GM12878 (cell line): ENCODE data around the gene LHFPL2. TPM values are rescaled to one million over a fixed set of nuclear protein-coding genes. Genes with fewer than 3 reads are reported as not detected.

Experiments used
- ATAC-seq: fragments of 200-7000 bp; cut with Tn5 transposase; 3 replicates; pipeline ENCODE4 v1.9.1; 2020; ENCODE audit warnings: mild to moderate bottlenecking, moderate library complexity
- BruUV-seq: library from RNA; stranded (reverse); fragments of 400-500 nt; replicated peaks from 2 replicates; lab custom pipeline; 2021; lab: Mats Ljungman, UMichigan
- CTCF ChIA-PET: fragments of 300-600 bp; sonication (Branson Sonifier 250); formaldehyde crosslinking; extraction: SDS; loops from one replicate; lab custom pipeline; 2021; ENCODE audit warnings: inconsistent platforms; lab: Yijun Ruan, JAX
- POLR2A ChIA-PET: fragments of 350-600 bp; formaldehyde crosslinking; extraction: SDS; loops from one replicate; lab custom pipeline; 2021; ENCODE audit warnings: inconsistent platforms; lab: Charles Lee
- RAD21 ChIA-PET: fragments of 300-600 bp; sonication (Branson Sonifier 250); formaldehyde crosslinking; loops from one replicate; lab custom pipeline; 2023; ENCODE audit warnings: antibody characterized with exemption; ENCODE audit not compliant: unreplicated experiment; lab: Charles Lee
- SMC1A ChIA-PET: fragments of 300-600 bp; sonication (Branson Sonifier 250); formaldehyde crosslinking; loops from one replicate; lab custom pipeline; 2023; ENCODE audit not compliant: unreplicated experiment, uncharacterized antibody; lab: Charles Lee
- DNase-seq: peaks from one replicate; pipeline ENCODE4 v3.0.0-alpha.2; 2011; ENCODE audit warnings: low read depth, low spot score
- FAIRE-seq: peaks from 3 replicates; lab custom pipeline; 2011; peaks lifted over from hg19 to GRCh38; lab: Jason Lieb, UNC
- H2AFZ ChIP-seq: 2 replicates; pipeline ENCODE4 v1.6.0; 2011; ENCODE audit warnings: low read depth, low read length, control low read depth; ENCODE audit not compliant: control insufficient read depth
- H3K27ac ChIP-seq: 2 replicates; pipeline ENCODE4 v1.5.1; 2011; ENCODE audit warnings: control low read depth; ENCODE audit not compliant: control insufficient read depth, insufficient read depth
- H3K27me3 ChIP-seq, 2 experiments: replicated peaks in 1 of 2; 2 replicates each; pipeline versions ENCODE4 v1.6.0 to v1.6.1; 2011; ENCODE audit warnings: low read length in 1 of 2; ENCODE audit not compliant: control insufficient read depth in 2 of 2, insufficient read depth in 2 of 2
- H3K36me3 ChIP-seq, 2 experiments: 2 replicates each; pipeline ENCODE4 v1.5.1; 2011; ENCODE audit warnings: low read length in 1 of 2; ENCODE audit not compliant: control insufficient read depth in 2 of 2, insufficient read depth in 2 of 2
- H3K4me1 ChIP-seq: 2 replicates; pipeline ENCODE4 v1.6.1; 2011; ENCODE audit warnings: mild to moderate bottlenecking, low read length, moderate library complexity, mixed read lengths; ENCODE audit not compliant: control insufficient read depth, insufficient read depth
- H3K4me2 ChIP-seq: 2 replicates; pipeline ENCODE4 v1.6.0; 2011; ENCODE audit warnings: control low read depth; ENCODE audit not compliant: control insufficient read depth, insufficient read depth
- H3K4me3 ChIP-seq: fragments of 200-600 bp; sonication (generic); 2 replicates; pipeline ENCODE4 v1.5.1; 2016
- H3K79me2 ChIP-seq: 2 replicates; pipeline ENCODE4 v1.6.0; 2011; ENCODE audit warnings: low read length; ENCODE audit not compliant: control insufficient read depth, insufficient read depth
- H3K9ac ChIP-seq: 2 replicates; pipeline ENCODE4 v1.8.0; 2011; ENCODE audit warnings: low read length, control low read depth, mixed read lengths; ENCODE audit not compliant: control insufficient read depth, insufficient read depth
- H3K9me3 ChIP-seq: replicated peaks from 3 replicates; pipeline ENCODE4 v1.5.1; 2011; ENCODE audit warnings: mild to moderate bottlenecking, low read length; ENCODE audit not compliant: control insufficient read depth, insufficient read depth
- H4K20me1 ChIP-seq: 2 replicates; pipeline ENCODE4 v1.6.0; 2011; ENCODE audit not compliant: control insufficient read depth, insufficient read depth
- BACH1 ChIP-seq: fragments of 450-650 bp; IDR thresholded peaks from 2 replicates; pipeline ENCODE4 v1.6.1; 2017; ENCODE audit warnings: mild to moderate bottlenecking, borderline replicate concordance
- GABPA ChIP-seq: IDR thresholded peaks from 2 replicates; pipeline ENCODE4 v1.6.1; 2014; ENCODE audit warnings: antibody characterized with exemption, low read depth, mild to moderate bottlenecking, inconsistent platforms
- IKZF1 ChIP-seq: fragments of 450-650 bp; conservative IDR thresholded peaks from 2 replicates; pipeline ENCODE4 v1.6.1; 2017; ENCODE audit warnings: antibody characterized with exemption, mild to moderate bottlenecking
- MEF2B ChIP-seq: fragments of 450-650 bp; IDR thresholded peaks from 2 replicates; pipeline ENCODE4 v1.6.1; 2018; ENCODE audit warnings: mild to moderate bottlenecking, moderate library complexity; ENCODE audit not compliant: partially characterized antibody, poor library complexity, severe bottlenecking
- POLR2A ChIP-seq: IDR thresholded peaks from 2 replicates; pipeline ENCODE4 v1.6.1; 2011; ENCODE audit warnings: low read depth, mild to moderate bottlenecking, low read length
- POLR2AphosphoS2 ChIP-seq: IDR thresholded peaks from 2 replicates; pipeline ENCODE4 v1.6.1; 2011; ENCODE audit warnings: low read depth, mild to moderate bottlenecking, low read length, improper control_type of control experiment, moderate library complexity
- SIX5 ChIP-seq: IDR thresholded peaks from 2 replicates; pipeline ENCODE4 v1.6.1; 2011; ENCODE audit warnings: mild to moderate bottlenecking, low read depth, low read length, moderate library complexity; ENCODE audit not compliant: severe bottlenecking
- WGBS: methylation state at CpG from one replicate; pipeline ENCODE4 v1.1.6; 2016; ENCODE audit warnings: low lambda C conversion rate; ENCODE audit not compliant: insufficient replicate concordance, insufficient coverage; ENCODE audit errors: missing lambda C conversion rate; 5-methylcytosine and 5-hydroxymethylcytosine counted together
- in situ Hi-C: fragments of 300-500 bp; cut with MboI; formaldehyde crosslinking; loops from 9 replicates; pipeline ENCODE4 v1.14.3; 2018; ENCODE audit warnings: mixed read lengths
- intact Hi-C: fragments of 100-400 bp; cut with micrococcal nuclease; formaldehyde crosslinking; loops from one replicate; pipeline ENCODE4 v1.14.2; 2022; ENCODE audit not compliant: unreplicated experiment
- polyA plus RNA-seq, 11 experiments: library from polyadenylated mRNA; depleted of rRNA in 4 of 11; unstranded in 6 of 11; stranded (reverse) in 5 of 11; fragments of >200 nt; fragmentation: Nextera tagmentation in 4 of 11; fragmentation: Illumina TruSeq in 1 of 11; extraction: Ambion mirVana in 4 of 11; extraction: Trizol in 1 of 11; gene quantifications; 1 replicate in 1 of 11; 2 replicates in 10 of 11; pipeline versions ENCODE4 v1.2.1 to v1.2.3, GENCODE V29; 2011 to 2016; ENCODE audit warnings: inconsistent platforms in 2 of 11, missing spikeins in 2 of 11, low read depth in 1 of 11
- total RNA-seq, 4 experiments: library from RNA; depleted of rRNA in 3 of 4; stranded (reverse); fragments of >200 nt in 3 of 4; fragmentation: Illumina TruSeq in 1 of 4; extraction: Trizol in 1 of 4; gene quantifications; 2 replicates each; pipeline versions ENCODE4 v1.2.1 to v1.2.3, GENCODE V29; 2013 to 2021
- TF ChIP-seq, protein P1 (sequence below): IDR thresholded peaks from 2 replicates; pipeline ENCODE4 v1.6.1; 2011; ENCODE audit warnings: borderline replicate concordance, low read depth, mild to moderate bottlenecking, moderate library complexity, low read length; ENCODE audit not compliant: insufficient read depth, poor library complexity, severe bottlenecking
- TF ChIP-seq, protein P2 (sequence below): IDR thresholded peaks from 2 replicates; pipeline ENCODE4 v1.6.1; 2011; ENCODE audit warnings: mild to moderate bottlenecking, low read depth, low read length, moderate library complexity; ENCODE audit not compliant: insufficient replicate concordance

Gene LHFPL2
- total and polyA plus RNA-seq, 10 of the 15 experiments (the other 5 are each of a cell fraction or from before 2014, with no cell fraction given) = 4.1 to 21.8 (median 12.5) TPM

DNA sequence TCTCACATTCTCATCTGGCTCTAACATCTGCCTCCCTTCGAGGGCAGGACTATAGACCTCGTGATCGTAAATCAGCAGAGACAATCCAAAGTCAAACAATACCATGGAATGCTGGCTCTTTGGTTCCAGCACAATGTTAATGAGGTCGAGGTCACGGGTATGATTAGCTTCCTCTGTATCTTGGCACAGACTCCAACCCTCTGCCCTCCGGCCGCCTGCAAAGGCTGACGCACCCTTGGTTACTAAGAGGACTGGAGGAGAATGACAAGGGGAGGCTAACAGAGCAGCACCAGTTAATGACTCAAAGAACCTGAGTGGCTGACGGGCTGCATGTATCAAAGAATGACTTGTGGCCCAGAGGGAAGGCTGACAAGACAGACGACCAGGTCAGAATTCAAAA, 10.1 kb downstream of the LHFPL2 start:
- H3K9ac ChIP-seq = no peak overlapping the region
- ATAC-seq = no peak
- no TSS peak for BruUV-seq
- no peaks in the 10 kb centered on the region for H4K20me1 ChIP-seq
- ChIA-PET CTCF (interaction anchor here (1.1 to 2.4 kb wide), 2 partner anchors 9 to 11 kb away, joined by 3 to 9 read pairs; no protein-coding TSS in a partner anchor), RAD21 (interaction anchor here (1.0 to 2.6 kb wide), 3 partner anchors 16 to 120 kb away, joined by 3 to 7 read pairs (median 7); no protein-coding TSS in a partner anchor), POLR2A (interaction anchor here (0.6 to 1.0 kb wide), 6 partner anchors 9 to 143 kb away, joined by 3 to 4 read pairs (median 3); no protein-coding TSS in a partner anchor), SMC1A (interaction anchor here (1.1 to 4.0 kb wide), 6 partner anchors 8 to 326 kb away, joined by 3 to 22 read pairs (median 4); no protein-coding TSS in a partner anchor)
- H3K4me3 ChIP-seq = no peak overlapping the region
- peaks cover 24% of the 10 kb centered on the region for H3K4me1 ChIP-seq
- H2AFZ ChIP-seq = no peak overlapping the region
- H3K27me3 ChIP-seq = no peaks in the 10 kb centered on the region
- no peaks in the 10 kb centered on the region for H3K9me3 ChIP-seq
- DNase-seq = no peak
- H3K27ac ChIP-seq = no peak overlapping the region
- 84% methylated on average over 10 of the region's 10 CpGs for WGBS
- TF ChIP-seq BACH1 (no peak), IKZF1 (no peak), POLR2A (no peak), GABPA (no peak), POLR2AphosphoS2 (no peak), SIX5 (no peak), MEF2B (no peak)
- TF ChIP-seq, protein P1, sequence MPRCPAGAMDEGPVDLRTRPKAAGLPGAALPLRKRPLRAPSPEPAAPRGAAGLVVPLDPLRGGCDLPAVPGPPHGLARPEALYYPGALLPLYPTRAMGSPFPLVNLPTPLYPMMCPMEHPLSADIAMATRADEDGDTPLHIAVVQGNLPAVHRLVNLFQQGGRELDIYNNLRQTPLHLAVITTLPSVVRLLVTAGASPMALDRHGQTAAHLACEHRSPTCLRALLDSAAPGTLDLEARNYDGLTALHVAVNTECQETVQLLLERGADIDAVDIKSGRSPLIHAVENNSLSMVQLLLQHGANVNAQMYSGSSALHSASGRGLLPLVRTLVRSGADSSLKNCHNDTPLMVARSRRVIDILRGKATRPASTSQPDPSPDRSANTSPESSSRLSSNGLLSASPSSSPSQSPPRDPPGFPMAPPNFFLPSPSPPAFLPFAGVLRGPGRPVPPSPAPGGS = no peak
- TF ChIP-seq, protein P2, sequence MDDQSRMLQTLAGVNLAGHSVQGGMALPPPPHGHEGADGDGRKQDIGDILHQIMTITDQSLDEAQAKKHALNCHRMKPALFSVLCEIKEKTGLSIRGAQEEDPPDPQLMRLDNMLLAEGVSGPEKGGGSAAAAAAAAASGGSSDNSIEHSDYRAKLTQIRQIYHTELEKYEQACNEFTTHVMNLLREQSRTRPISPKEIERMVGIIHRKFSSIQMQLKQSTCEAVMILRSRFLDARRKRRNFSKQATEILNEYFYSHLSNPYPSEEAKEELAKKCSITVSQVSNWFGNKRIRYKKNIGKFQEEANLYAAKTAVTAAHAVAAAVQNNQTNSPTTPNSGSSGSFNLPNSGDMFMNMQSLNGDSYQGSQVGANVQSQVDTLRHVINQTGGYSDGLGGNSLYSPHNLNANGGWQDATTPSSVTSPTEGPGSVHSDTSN = no peak
- peaks cover 21% of the 10 kb centered on the region for H3K79me2 ChIP-seq
- in situ Hi-C loops (no loop called here), intact Hi-C loops (no loop called here)
- no peaks in the 10 kb centered on the region; a peak in 1 of 4 replicates for H3K36me3 ChIP-seq
- FAIRE-seq = no peak
- H3K4me2 ChIP-seq = no peak overlapping the region
